ENCODE measurements around the gene EP400.
"Not testable (repeated sequence)": the region's sequence is repeated elsewhere in the genome, so short reads cannot be mapped to it uniquely, and the experiment has no call there.

Gene EP400

GRCh38 chr12:132045751-132046150 is 96.0 kb downstream of the EP400 start:
- no peak for DNase-seq (ENCODE audit: low read depth)

GRCh38 chr12:132046561-132046960 is 96.8 kb downstream of the EP400 start:
- peak; percentile 96 for DNase-seq (ENCODE audit: low read depth)

- DNase-seq (ENCODE audit: low read depth): not testable (repeated sequence)
These were observed 97.9 kb downstream of the EP400 start for GRCh38 chr12:132047630-132048029.

GRCh38 chr12:132049442-132049841 is 99.7 kb downstream of the EP400 start:
- no peak for DNase-seq (ENCODE audit: low read depth)

- no peak for DNase-seq (ENCODE audit: low read depth)
These were observed 100.1 kb downstream of the EP400 start for GRCh38 chr12:132049876-132050275.

GRCh38 chr12:132051718-132052117 is 102.0 kb downstream of the EP400 start:
- peak; percentile 25 for DNase-seq (ENCODE audit: low read depth)

- DNase-seq (ENCODE audit: low read depth): no peak
These were observed 102.6 kb downstream of the EP400 start for GRCh38 chr12:132052196-132052932.

GRCh38 chr12:132053338-132054330 is 103.9 kb downstream of the EP400 start:
- DNase-seq (ENCODE audit: low read depth): no peak

- no peak for DNase-seq (ENCODE audit: low read depth)
These were observed 105.2 kb downstream of the EP400 start for GRCh38 chr12:132054983-132055382.

- no peak for DNase-seq (ENCODE audit: low read depth)
These were observed 105.9 kb downstream of the EP400 start for GRCh38 chr12:132055535-132056096.

- DNase-seq (ENCODE audit: low read depth): no peak
These were observed 106.6 kb downstream of the EP400 start for GRCh38 chr12:132056320-132056719.

- no peak for DNase-seq (ENCODE audit: low read depth)
These were observed 107.2 kb downstream of the EP400 start for GRCh38 chr12:132056951-132057350.

GRCh38 chr12:132057691-132058090 is 107.9 kb downstream of the EP400 start:
- DNase-seq (ENCODE audit: low read depth): no peak

GRCh38 chr12:132061197-132061596 is 111.5 kb downstream of the EP400 start:
- no peak for DNase-seq (ENCODE audit: low read depth)

- no peak for DNase-seq (ENCODE audit: low read depth)
These were observed 112.1 kb downstream of the EP400 start for GRCh38 chr12:132061641-132062430.

- DNase-seq (ENCODE audit: low read depth): no peak
These were observed 112.7 kb downstream of the EP400 start for GRCh38 chr12:132062481-132062880.

- DNase-seq (ENCODE audit: low read depth): no peak
These were observed 113.7 kb downstream of the EP400 start for GRCh38 chr12:132063491-132063890.

- no peak for DNase-seq (ENCODE audit: low read depth)
These were observed 114.9 kb downstream of the EP400 start for GRCh38 chr12:132064631-132065030.

- no peak for DNase-seq (ENCODE audit: low read depth)
These were observed 115.5 kb downstream of the EP400 start for GRCh38 chr12:132065203-132065602.

- DNase-seq (ENCODE audit: low read depth): no peak
These were observed 116.0 kb downstream of the EP400 start for GRCh38 chr12:132065609-132066344.

- no peak for DNase-seq (ENCODE audit: low read depth)
These were observed 116.6 kb downstream of the EP400 start for GRCh38 chr12:132066345-132066685.
